Measurements from ENCODE around the gene DUOX2.

DUOX2 gene

GRCh38 chr15:45114076-45114750 lies at the start of gene DUOX2, which contains the start of gene DUOXA2:
TSS of gene DUOX2 (minus strand) at chr15:45114172. CDS start at chr15:45113411, 761 bp downstream.
TSS of gene DUOXA2 (plus strand) at chr15:45114326. CDS start at chr15:45114606, 280 bp downstream.
- H3K4me3 ChIP-seq (ENCODE audit: control insufficient read depth, low read depth, low read length), result no peak within 1 kb of the TSS
- no peak for TF ChIP-seq CTCF (IDR thresholded peaks at IDR 0.05; ENCODE audit: control insufficient read depth, insufficient read depth, low read depth, low read length, missing control alignments)
- DNase-seq (ENCODE audit: low read depth), result no peak

GRCh38 chr15:45163508-45163856 lies 49.5 kb upstream of the DUOX2 start:
- no peak for DNase-seq (ENCODE audit: low read depth)
- H3K4me3 ChIP-seq (ENCODE audit: control insufficient read depth, low read depth, low read length), result no peak overlapping the region
- TF ChIP-seq CTCF (IDR thresholded peaks at IDR 0.05; ENCODE audit: control insufficient read depth, insufficient read depth, low read depth, low read length, missing control alignments), result no peak

- TF ChIP-seq CTCF (IDR thresholded peaks at IDR 0.05; ENCODE audit: control insufficient read depth, insufficient read depth, low read depth, low read length, missing control alignments), result peak; percentile 98
- peak; percentile 40 for DNase-seq (ENCODE audit: low read depth)
Measured at GRCh38 chr15:45162771-45163507, 49.0 kb upstream of the DUOX2 start.

GRCh38 chr15:45161666-45162065 lies 47.7 kb upstream of the DUOX2 start:
- no peak for DNase-seq (ENCODE audit: low read depth)
- no peak overlapping the region for H3K4me3 ChIP-seq (ENCODE audit: control insufficient read depth, low read depth, low read length)
- no peak for TF ChIP-seq CTCF (IDR thresholded peaks at IDR 0.05; ENCODE audit: control insufficient read depth, insufficient read depth, low read depth, low read length, missing control alignments)

More at GRCh38 chr15:45162771-45163507, 49.0 kb upstream of the DUOX2 start:
- no peak overlapping the region for H3K4me3 ChIP-seq (ENCODE audit: control insufficient read depth, low read depth, low read length)

- DNase-seq (ENCODE audit: low read depth), result peak; percentile 70
- TF ChIP-seq CTCF (IDR thresholded peaks at IDR 0.05; ENCODE audit: control insufficient read depth, insufficient read depth, low read depth, low read length, missing control alignments), result no peak
- no peak overlapping the region for H3K4me3 ChIP-seq (ENCODE audit: control insufficient read depth, low read depth, low read length)
Measured at GRCh38 chr15:45157974-45158373, 44.0 kb upstream of the DUOX2 start.

GRCh38 chr15:45156744-45157455 lies 42.9 kb upstream of the DUOX2 start:
- peak; percentile 73 for DNase-seq (ENCODE audit: low read depth)
- no peak for TF ChIP-seq CTCF (IDR thresholded peaks at IDR 0.05; ENCODE audit: control insufficient read depth, insufficient read depth, low read depth, low read length, missing control alignments)
- H3K4me3 ChIP-seq (ENCODE audit: control insufficient read depth, low read depth, low read length), result no peak overlapping the region

Measured in AG09309 (cell line).